H1 (cell line): ENCODE results near the gene MYOM1. TPM values are rescaled to one million over a fixed set of nuclear protein-coding genes. Genes with fewer than 3 reads are reported as not detected.

ENCODE experiments used
- CTCF ChIA-PET: fragments of 300-600 bp; sonication (Branson Sonifier 250); formaldehyde crosslinking; loops from one replicate; lab custom pipeline; 2021; ENCODE audit not compliant: partially characterized antibody; lab: Charles Lee
- POLR2A ChIA-PET: fragments of 300-600 bp; sonication (Branson Sonifier 250); formaldehyde crosslinking; loops from one replicate; lab custom pipeline; 2021; ENCODE audit warnings: inconsistent platforms; ENCODE audit not compliant: partially characterized antibody; lab: Charles Lee
- DNase-seq, 2 experiments: peaks; one replicate each; pipeline versions ENCODE4 v3.0.0 to v3.0.0-alpha.2; 2010 to 2022; ENCODE audit warnings: low spot score in 2 of 2, low read depth in 1 of 2, mixed read lengths in 1 of 2
- FAIRE-seq: peaks from 2 replicates; lab custom pipeline; 2011; peaks lifted over from hg19 to GRCh38; lab: Jason Lieb, UNC
- H2AFZ ChIP-seq: 2 replicates; pipeline ENCODE4 v1.8.1; 2012; ENCODE audit warnings: low read length, inconsistent platforms
- H2AK5ac ChIP-seq: 2 replicates; pipeline ENCODE4 v1.6.1; 2013; ENCODE audit warnings: low read depth, low read length
- H2BK120ac ChIP-seq: replicated peaks from 2 replicates; pipeline ENCODE3; 2013; ENCODE audit warnings: low read depth, low read length, inconsistent platforms
- H2BK12ac ChIP-seq: 2 replicates; pipeline ENCODE4 v1.6.1; 2013; ENCODE audit warnings: low read depth, low read length
- H2BK15ac ChIP-seq: 2 replicates; pipeline ENCODE4 v1.6.1; 2013; ENCODE audit warnings: low read length
- H2BK20ac ChIP-seq: 2 replicates; pipeline ENCODE4 v1.6.1; 2013; ENCODE audit warnings: low read length
- H2BK5ac ChIP-seq: 2 replicates; pipeline ENCODE4 v1.6.1; 2013; ENCODE audit warnings: low read depth, low read length
- H3K14ac ChIP-seq: 2 replicates; pipeline ENCODE4 v1.6.1; 2013; ENCODE audit warnings: inconsistent platforms; ENCODE audit not compliant: insufficient read length
- H3K18ac ChIP-seq: 2 replicates; pipeline ENCODE4 v1.6.1; 2013; ENCODE audit warnings: low read length; ENCODE audit errors: extremely low read depth
- H3K23ac ChIP-seq: 2 replicates; pipeline ENCODE4 v1.6.1; 2013; ENCODE audit warnings: inconsistent platforms; ENCODE audit not compliant: insufficient read length
- H3K23me2 ChIP-seq: 2 replicates; pipeline ENCODE4 v1.6.1; 2013; ENCODE audit warnings: low read depth, low read length
- H3K27ac ChIP-seq: 2 replicates; pipeline ENCODE4 v1.6.1; 2011; ENCODE audit warnings: low read depth, low read length, inconsistent platforms
- H3K27me3 ChIP-seq, 4 experiments: replicated peaks in 1 of 4; 1 replicate in 1 of 4; 2 replicates in 3 of 4; pipeline versions ENCODE4 v1.6.1 to v1.8.1; 2011 to 2013; ENCODE audit warnings: low read length in 3 of 4, mild to moderate bottlenecking in 3 of 4, inconsistent platforms in 2 of 4, mixed read lengths in 2 of 4, moderate library complexity in 1 of 4; ENCODE audit not compliant: control insufficient read depth in 3 of 4, insufficient read depth in 3 of 4; ENCODE audit errors: extremely low read depth in 1 of 4
- H3K36me3 ChIP-seq, 4 experiments: 2 replicates each; pipeline versions ENCODE4 v1.6.1 to v1.8.1; 2011 to 2013; ENCODE audit warnings: mild to moderate bottlenecking in 4 of 4, low read length in 3 of 4, moderate library complexity in 2 of 4, control low read depth in 1 of 4, inconsistent platforms in 1 of 4; ENCODE audit not compliant: insufficient read depth in 4 of 4, control insufficient read depth in 2 of 4
- H3K4ac ChIP-seq: replicated peaks from 2 replicates; pipeline ENCODE3; 2013; ENCODE audit warnings: low read length, low read depth, mixed read lengths, inconsistent platforms; ENCODE audit not compliant: insufficient read length
- H3K4me1 ChIP-seq, 4 experiments: replicated peaks in 1 of 4; 1 replicate in 1 of 4; 2 replicates in 3 of 4; pipeline versions ENCODE4 v1.6.1 to v1.8.1; 2011 to 2013; ENCODE audit warnings: low read length in 3 of 4, inconsistent platforms in 2 of 4, mixed read lengths in 1 of 4; ENCODE audit not compliant: insufficient read depth in 4 of 4, control insufficient read depth in 3 of 4
- H3K4me2 ChIP-seq, 2 experiments: 2 replicates each; pipeline versions ENCODE4 v1.6.1 to v1.8.1; 2011 to 2013; ENCODE audit warnings: low read depth in 2 of 2, low read length in 2 of 2, control low read depth in 1 of 2, inconsistent platforms in 1 of 2, mild to moderate bottlenecking in 1 of 2; ENCODE audit not compliant: insufficient read depth in 1 of 2
- H3K4me3 ChIP-seq, 4 experiments: fragments of 200-600, 300-600 bp in 1 of 4; sonication (generic), shearing (Covaris generic), sonication (Bioruptor Twin) in 1 of 4; 2 replicates each; pipeline versions ENCODE4 v1.5.1 to v1.8.1; 2011 to 2016; ENCODE audit warnings: low read length in 4 of 4, low read depth in 3 of 4, control low read depth in 2 of 4, inconsistent platforms in 2 of 4, mild to moderate bottlenecking in 2 of 4, mixed read lengths in 1 of 4, moderate library complexity in 1 of 4; ENCODE audit not compliant: insufficient read depth in 2 of 4; ENCODE audit errors: extremely low read depth in 1 of 4
- H3K56ac ChIP-seq: replicated peaks from 2 replicates; pipeline ENCODE3; 2013; ENCODE audit warnings: low read depth, mild to moderate bottlenecking, mixed read lengths, low read length, inconsistent platforms; ENCODE audit not compliant: insufficient read length
- H3K79me1 ChIP-seq: 2 replicates; pipeline ENCODE4 v1.6.1; 2013; ENCODE audit warnings: low read depth, low read length, control low read depth
- H3K79me2 ChIP-seq, 2 experiments: 2 replicates each; pipeline versions ENCODE4 v1.6.1 to v1.8.1; 2012 to 2013; ENCODE audit warnings: low read length in 2 of 2, mild to moderate bottlenecking in 2 of 2, inconsistent platforms in 1 of 2; ENCODE audit not compliant: insufficient read depth in 2 of 2, control insufficient read depth in 1 of 2
- H3K9ac ChIP-seq, 4 experiments: replicated peaks in 1 of 4; 1 replicate in 1 of 4; 2 replicates in 3 of 4; pipeline versions ENCODE4 v1.6.1 to v1.8.1; 2011 to 2013; ENCODE audit warnings: low read depth in 3 of 4, low read length in 3 of 4, control low read depth in 2 of 4, mild to moderate bottlenecking in 2 of 4, moderate library complexity in 2 of 4, inconsistent platforms in 1 of 4; ENCODE audit errors: extremely low read depth in 1 of 4
- H3K9me3 ChIP-seq, 2 experiments: 2 replicates each; pipeline versions ENCODE4 v1.6.1 to v1.8.1; 2012 to 2013; ENCODE audit warnings: mild to moderate bottlenecking in 2 of 2, moderate library complexity in 2 of 2, control low read depth in 1 of 2, inconsistent platforms in 1 of 2, low read depth in 1 of 2, low read length in 1 of 2, mixed read lengths in 1 of 2; ENCODE audit not compliant: insufficient read depth in 2 of 2
- H4K20me1 ChIP-seq, 2 experiments: replicated peaks in 1 of 2; 2 replicates each; pipeline versions ENCODE3 to v1.8.1; 2011 to 2013; ENCODE audit warnings: inconsistent platforms in 2 of 2, low read length in 2 of 2, mild to moderate bottlenecking in 1 of 2; ENCODE audit not compliant: insufficient read depth in 2 of 2, control insufficient read depth in 1 of 2
- H4K5ac ChIP-seq: 2 replicates; pipeline ENCODE4 v1.6.1; 2013; ENCODE audit warnings: low read length, low read depth, mixed read lengths, inconsistent platforms; ENCODE audit not compliant: insufficient read length
- H4K8ac ChIP-seq: 2 replicates; pipeline ENCODE4 v1.8.0; 2013; ENCODE audit warnings: mild to moderate bottlenecking, moderate library complexity, low read length, inconsistent platforms; ENCODE audit not compliant: insufficient read depth; ENCODE audit errors: extremely low read depth
- H4K91ac ChIP-seq: replicated peaks from 2 replicates; pipeline ENCODE3; 2013; ENCODE audit warnings: low read length, mixed read lengths, inconsistent platforms; ENCODE audit not compliant: insufficient read length
- GABPA ChIP-seq: IDR thresholded peaks from 2 replicates; pipeline ENCODE4 v1.6.1; 2011; ENCODE audit warnings: mild to moderate bottlenecking, low read length, moderate library complexity, borderline replicate concordance; ENCODE audit not compliant: insufficient read depth
- NRF1 ChIP-seq: IDR thresholded peaks from 2 replicates; pipeline ENCODE4 v1.6.1; 2011; ENCODE audit warnings: mild to moderate bottlenecking, low read depth, low read length, improper control_type of control experiment
- SIN3A ChIP-seq, 2 experiments: IDR thresholded peaks in 1 of 2; conservative IDR thresholded peaks in 1 of 2; 2 replicates each; pipeline ENCODE4 v1.6.1; 2011 to 2012; ENCODE audit warnings: low read length in 2 of 2, improper control_type of control experiment in 1 of 2, low read depth in 1 of 2, mild to moderate bottlenecking in 1 of 2
- SIX5 ChIP-seq: IDR thresholded peaks from 2 replicates; pipeline ENCODE4 v1.6.1; 2011; ENCODE audit warnings: mild to moderate bottlenecking, low read depth, low read length
- TEAD4 ChIP-seq: IDR thresholded peaks from 2 replicates; pipeline ENCODE4 v1.6.1; 2012; ENCODE audit warnings: low read depth, low read length, inconsistent platforms, mixed read lengths
- WGBS, 2 experiments: shearing (Covaris generic) in 1 of 2; methylation state at CpG; one replicate each; pipeline versions ENCODE4 v1.1.6 to v1.1.7; 2013 to 2015; ENCODE audit warnings: low lambda C conversion rate in 2 of 2, mixed read lengths in 2 of 2, inconsistent platforms in 1 of 2, low coverage in 1 of 2, missing lambda C conversion rate in 1 of 2; ENCODE audit not compliant: insufficient replicate concordance in 2 of 2, insufficient coverage in 1 of 2, insufficient read length in 1 of 2; ENCODE audit errors: extremely low coverage in 1 of 2, missing lambda C conversion rate in 1 of 2; 5-methylcytosine and 5-hydroxymethylcytosine counted together
- polyA plus RNA-seq, 7 experiments: library from polyadenylated mRNA; depleted of rRNA in 3 of 7; stranded (reverse) in 5 of 7; unstranded in 2 of 7; fragments of >200 nt in 5 of 7; fragments of 200-250 nt in 2 of 7; gene quantifications; 1 replicate in 5 of 7; 2 replicates in 1 of 7; 4 replicates in 1 of 7; pipeline versions ENCODE4 v1.2.1 to v1.2.3, GENCODE V29; 2011 to 2013; ENCODE audit warnings: missing spikeins in 2 of 7, mixed read lengths in 2 of 7
- total RNA-seq: library from RNA; stranded (reverse); fragmentation: NEBNext Ultra II Directional; extraction: Animal tissue kit (Norgen Biotek cat#: 25700); gene quantifications from 2 replicates; pipeline ENCODE4 v1.2.1, GENCODE V29; 2021

MYOM1 gene
- total and polyA plus RNA-seq, 2 of the 8 experiments (the other 6 are each of a cell fraction or from before 2014, with no cell fraction given) = 0.06 to 0.32 TPM

GRCh38 chr18:3265564-3266033 is 45.8 kb upstream of the MYOM1 start:
- no peaks in the 10 kb centered on the region for H3K27me3 ChIP-seq
- no peak overlapping the region for H3K27ac ChIP-seq
- POLR2A ChIA-PET = interaction anchor here (4.3 kb wide), 1 partner anchor 19 kb away, joined by 26 read pairs; the partner anchor contains the start of gene MYL12A
- H3K36me3 ChIP-seq = no peaks in the 10 kb centered on the region
- H3K23ac ChIP-seq = no peak overlapping the region
- H3K4me1 ChIP-seq = peaks cover 0 to 6% (median 2%) of the 10 kb centered on the region in 4 experiments; a peak in 5 of 7 replicates
- DNase-seq (no peak), FAIRE-seq (no peak)
- H4K5ac ChIP-seq = no peak overlapping the region
- no peak overlapping the region for H3K4me3 ChIP-seq
- H3K56ac ChIP-seq = no peak overlapping the region
- no peak overlapping the region for H3K4me2 ChIP-seq
- CTCF ChIA-PET = interaction anchor here (0.6 to 1.1 kb wide), 2 partner anchors 398 to 410 kb away, joined by 3 to 4 read pairs; no protein-coding TSS in a partner anchor
- H2BK120ac ChIP-seq = no peak overlapping the region
- H3K18ac ChIP-seq = no peak overlapping the region
- WGBS, 2 experiments = 91% methylated on average over 3 of the region's 3 CpGs; no CpG with 5 or more reads in 1 of the 2 experiments
- peaks cover 7% of the 10 kb centered on the region for H3K23me2 ChIP-seq
- no peak overlapping the region for H2AFZ ChIP-seq
- H4K20me1 ChIP-seq = peaks cover 6 to 29% of the 10 kb centered on the region in 2 experiments
- TF ChIP-seq SIN3A (conservative IDR thresholded peaks at IDR 0.05 in 1 of 2, IDR thresholded peaks at IDR 0.05 in 1 of 2; ENCODE audit: low read depth in 1 of 2, low read length in 2 of 2) = peak; percentile 44 to 67; a peak in 2 of 4 replicates
- TF ChIP-seq NRF1 = no peak
- no peak for TF ChIP-seq GABPA
- peak; percentile 48; the same call in 1 of the 2 replicates for TF ChIP-seq TEAD4
- TF ChIP-seq SIX5 = no peak
- no peak overlapping the region for H2BK15ac ChIP-seq
- H3K9ac ChIP-seq = no peak overlapping the region
- no peak overlapping the region for H4K91ac ChIP-seq
- H2BK5ac ChIP-seq = no peak overlapping the region
- H2BK20ac ChIP-seq = no peak overlapping the region
- H2AK5ac ChIP-seq = 0 out of 2 replicates have a peak overlapping the region, but pooled peaks have one; percentile 7
- H4K8ac ChIP-seq = no peak overlapping the region
- H3K14ac ChIP-seq = no peak overlapping the region
- peaks cover 8% of the 10 kb centered on the region for H3K79me1 ChIP-seq
- H3K79me2 ChIP-seq = peaks cover 53 to 84% of the 10 kb centered on the region in 2 experiments
- no peaks in the 10 kb centered on the region for H3K9me3 ChIP-seq
- H3K4ac ChIP-seq = no peak overlapping the region
- no peak overlapping the region for H2BK12ac ChIP-seq
